Right lobe of liver (tissue), 4 donors: ENCODE data around the gene SLC30A2.

ENCODE experiments used
- POLR2A ChIP-seq: fragments of 450-650 bp; IDR thresholded peaks from one replicate; pipeline ENCODE4 v1.6.1; 2017; ENCODE audit warnings: antibody characterized with exemption, mild to moderate bottlenecking
- TF ChIP-seq, protein P1 (sequence below), 4 donors: fragments of 200-600 bp in 3 of 4; fragments of 450-650 bp in 1 of 4; IDR thresholded peaks; one replicate each; pipeline versions ENCODE4 v1.5.1 to v1.8.0; 2016 to 2022; ENCODE audit warnings: antibody characterized with exemption in 4 of 4, mild to moderate bottlenecking in 2 of 4
- donor health status: DM: no; HTN: no; CAD: no.
- donor health status: DM: no; HTN: no; CAD: no.
- donor health status: DM: no; HTN: yes; CAD: no.

DNA sequence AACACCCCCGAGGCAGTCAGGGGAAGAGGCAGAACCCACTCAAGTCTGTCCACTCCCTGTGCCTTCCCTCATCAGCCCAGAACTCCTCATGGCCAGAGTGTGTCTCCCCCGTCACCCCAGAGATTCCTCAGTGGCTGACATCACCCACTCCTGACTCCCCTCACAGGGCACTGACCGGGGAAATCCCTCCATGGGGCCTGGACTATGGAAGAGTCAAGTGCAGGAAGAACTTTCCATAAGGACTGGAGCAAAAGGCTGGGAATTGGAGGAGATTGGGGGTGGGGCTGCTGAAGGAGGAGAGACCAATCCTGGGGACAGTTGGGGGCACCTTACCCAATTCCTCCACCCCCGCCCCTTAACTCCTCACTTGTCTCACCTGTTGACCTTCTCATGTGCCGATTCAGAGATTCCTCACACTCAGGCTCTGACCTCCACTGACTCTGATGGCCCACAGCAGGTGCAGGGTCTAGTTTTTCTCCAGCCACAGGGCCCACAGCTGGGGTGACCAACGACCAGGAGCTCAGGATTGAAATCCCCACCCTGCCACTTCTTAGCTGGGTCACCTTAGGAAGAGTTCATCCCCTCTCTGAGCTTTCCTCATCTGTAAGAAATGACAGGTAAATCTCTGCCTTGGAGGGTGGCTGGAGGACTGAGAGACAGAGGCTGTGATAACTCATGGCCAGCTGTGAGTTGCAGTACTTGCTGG is 24.8 kb downstream of the SLC30A2 start:
- TF ChIP-seq, protein P1, sequence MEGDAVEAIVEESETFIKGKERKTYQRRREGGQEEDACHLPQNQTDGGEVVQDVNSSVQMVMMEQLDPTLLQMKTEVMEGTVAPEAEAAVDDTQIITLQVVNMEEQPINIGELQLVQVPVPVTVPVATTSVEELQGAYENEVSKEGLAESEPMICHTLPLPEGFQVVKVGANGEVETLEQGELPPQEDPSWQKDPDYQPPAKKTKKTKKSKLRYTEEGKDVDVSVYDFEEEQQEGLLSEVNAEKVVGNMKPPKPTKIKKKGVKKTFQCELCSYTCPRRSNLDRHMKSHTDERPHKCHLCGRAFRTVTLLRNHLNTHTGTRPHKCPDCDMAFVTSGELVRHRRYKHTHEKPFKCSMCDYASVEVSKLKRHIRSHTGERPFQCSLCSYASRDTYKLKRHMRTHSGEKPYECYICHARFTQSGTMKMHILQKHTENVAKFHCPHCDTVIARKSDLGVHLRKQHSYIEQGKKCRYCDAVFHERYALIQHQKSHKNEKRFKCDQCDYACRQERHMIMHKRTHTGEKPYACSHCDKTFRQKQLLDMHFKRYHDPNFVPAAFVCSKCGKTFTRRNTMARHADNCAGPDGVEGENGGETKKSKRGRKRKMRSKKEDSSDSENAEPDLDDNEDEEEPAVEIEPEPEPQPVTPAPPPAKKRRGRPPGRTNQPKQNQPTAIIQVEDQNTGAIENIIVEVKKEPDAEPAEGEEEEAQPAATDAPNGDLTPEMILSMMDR (IDR thresholded peaks at IDR 0.05), result no peak
- no peak for TF ChIP-seq POLR2A
